GM04503 (cell line): ENCODE results near the gene STX10.

Source experiments
- DNase-seq: peaks from one replicate; pipeline ENCODE4 v3.0.0-alpha.2; 2012; ENCODE audit warnings: low read depth

Gene STX10

DNA sequence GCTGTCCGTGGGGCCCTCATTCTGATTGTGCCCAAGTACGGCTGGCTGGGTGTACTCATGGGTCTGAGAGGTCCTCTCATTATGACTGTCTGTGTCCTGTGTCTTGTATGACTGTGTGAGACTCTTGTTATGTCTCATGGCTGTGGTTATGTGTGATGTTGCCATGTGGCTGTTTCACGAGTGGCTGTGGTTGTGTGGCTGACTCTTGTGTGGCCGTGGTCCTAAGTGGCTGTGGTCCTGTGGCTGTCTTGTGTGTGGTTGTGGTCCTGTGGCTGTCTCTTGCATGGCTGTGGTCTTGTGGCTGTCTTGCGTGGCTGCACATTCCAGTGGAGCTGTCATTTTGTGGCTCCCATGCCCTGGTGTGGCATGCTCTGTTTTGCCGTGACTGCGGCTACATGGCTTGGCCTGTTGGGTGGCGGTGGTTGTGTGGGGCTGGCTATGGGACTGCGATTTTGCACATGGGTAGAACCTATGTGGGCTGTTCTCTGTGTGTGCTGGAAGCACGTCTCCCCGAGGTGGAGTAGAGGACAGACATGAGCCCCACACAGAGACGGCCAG lies 50.1 kb downstream of the STX10 start:
- no peak for DNase-seq

- no peak for DNase-seq
These were observed 50.8 kb downstream of the STX10 start for GRCh38 chr19:13099073-13099999.

DNA sequence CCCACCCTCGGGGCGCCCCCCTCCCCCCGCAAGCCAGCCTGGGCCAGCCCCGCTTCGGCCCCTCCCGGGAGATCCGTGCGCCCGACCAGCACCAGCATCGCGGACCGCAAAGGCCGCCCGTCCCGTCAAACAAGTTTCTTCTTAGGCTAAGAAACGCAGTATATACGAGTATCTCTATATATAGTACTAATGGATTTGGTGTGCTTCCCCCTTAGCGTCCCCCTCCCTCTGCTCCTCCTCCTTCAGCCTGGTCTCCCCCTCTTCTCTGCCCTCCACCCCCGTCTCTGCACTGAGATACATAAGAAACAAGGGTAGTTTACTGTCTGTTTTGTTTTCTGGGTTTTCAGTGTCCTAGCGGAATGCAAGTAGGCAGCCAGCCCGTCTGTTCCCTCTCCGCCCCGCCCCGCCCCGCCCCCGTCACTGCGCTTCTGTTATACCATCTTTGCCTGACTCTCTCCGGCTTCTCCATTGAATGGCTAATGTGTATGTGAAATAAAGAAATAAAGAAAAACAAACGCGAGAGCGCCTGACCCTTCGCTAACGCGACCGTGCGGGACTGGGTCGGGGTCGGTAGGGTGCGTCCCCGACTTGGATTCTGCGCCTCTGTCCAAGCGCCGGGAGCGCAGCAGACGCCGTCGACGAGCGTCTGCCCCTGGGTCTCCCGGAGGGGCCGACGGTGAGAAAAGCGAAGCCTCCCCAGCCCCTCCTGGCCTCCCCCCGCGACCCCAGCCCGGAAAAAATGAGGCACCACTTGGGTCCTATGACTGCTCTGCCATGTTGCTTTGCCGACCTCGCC lies 51.7 kb downstream of the STX10 start:
- DNase-seq = no peak

DNA sequence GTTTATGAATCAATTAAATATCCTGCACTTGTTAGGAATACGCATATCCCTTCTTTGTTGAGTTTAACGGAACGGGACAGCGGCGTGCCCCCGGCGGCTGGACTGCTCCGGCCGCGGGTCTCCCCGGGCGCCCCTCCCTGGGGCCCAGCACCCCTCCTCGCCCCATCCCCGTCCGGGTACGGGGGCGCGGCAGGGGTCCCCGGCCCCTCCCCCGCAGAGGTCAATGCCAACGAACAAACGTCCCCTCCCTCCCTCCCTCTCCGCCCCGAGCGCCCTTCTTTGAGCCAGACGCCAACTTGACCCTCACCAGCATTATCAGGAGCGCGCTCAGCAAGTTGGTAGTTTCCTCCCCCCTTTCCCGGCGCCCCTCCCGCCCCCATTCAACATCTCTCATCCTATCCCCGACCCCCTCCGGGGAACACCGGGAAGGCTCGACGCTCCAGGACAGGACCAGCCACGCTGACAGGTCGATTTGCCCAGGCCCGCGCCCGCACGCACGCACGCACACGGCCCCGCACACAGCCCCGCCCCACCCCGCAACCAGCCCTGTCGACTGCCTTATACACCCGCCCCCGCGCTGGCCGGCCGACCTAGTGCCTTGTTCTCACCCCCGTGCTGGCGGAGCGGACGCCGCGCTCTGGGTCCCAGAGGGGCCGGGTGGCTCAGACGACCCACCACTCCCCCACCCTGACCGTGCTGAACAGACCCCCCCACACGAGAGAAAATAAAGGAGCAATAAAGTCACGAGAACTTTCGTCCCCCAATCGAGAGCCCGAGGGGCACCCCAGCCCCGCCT lies 52.5 kb downstream of the STX10 start:
- no peak for DNase-seq

DNA sequence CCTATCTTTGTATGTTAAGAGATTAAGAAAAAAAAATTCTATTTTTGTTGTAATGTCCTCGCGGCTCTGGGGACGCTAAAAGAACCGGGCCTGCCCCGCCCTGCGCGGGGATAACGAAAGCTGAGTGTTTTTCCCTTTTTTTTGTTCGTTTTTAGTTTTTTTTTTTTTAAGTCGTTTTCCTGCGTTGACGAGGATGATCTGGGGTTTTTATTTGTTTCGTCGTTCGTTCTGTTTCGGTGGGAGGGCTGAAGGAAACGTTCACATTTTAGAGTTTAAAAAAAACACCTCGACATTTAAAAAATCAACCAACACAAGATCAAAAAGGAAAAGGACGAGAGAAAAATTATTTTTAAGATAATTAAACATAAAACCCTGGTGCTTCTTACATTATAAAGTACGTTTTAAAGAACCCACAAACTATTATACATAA lies 53.1 kb downstream of the STX10 start:
- no peak for DNase-seq

DNA sequence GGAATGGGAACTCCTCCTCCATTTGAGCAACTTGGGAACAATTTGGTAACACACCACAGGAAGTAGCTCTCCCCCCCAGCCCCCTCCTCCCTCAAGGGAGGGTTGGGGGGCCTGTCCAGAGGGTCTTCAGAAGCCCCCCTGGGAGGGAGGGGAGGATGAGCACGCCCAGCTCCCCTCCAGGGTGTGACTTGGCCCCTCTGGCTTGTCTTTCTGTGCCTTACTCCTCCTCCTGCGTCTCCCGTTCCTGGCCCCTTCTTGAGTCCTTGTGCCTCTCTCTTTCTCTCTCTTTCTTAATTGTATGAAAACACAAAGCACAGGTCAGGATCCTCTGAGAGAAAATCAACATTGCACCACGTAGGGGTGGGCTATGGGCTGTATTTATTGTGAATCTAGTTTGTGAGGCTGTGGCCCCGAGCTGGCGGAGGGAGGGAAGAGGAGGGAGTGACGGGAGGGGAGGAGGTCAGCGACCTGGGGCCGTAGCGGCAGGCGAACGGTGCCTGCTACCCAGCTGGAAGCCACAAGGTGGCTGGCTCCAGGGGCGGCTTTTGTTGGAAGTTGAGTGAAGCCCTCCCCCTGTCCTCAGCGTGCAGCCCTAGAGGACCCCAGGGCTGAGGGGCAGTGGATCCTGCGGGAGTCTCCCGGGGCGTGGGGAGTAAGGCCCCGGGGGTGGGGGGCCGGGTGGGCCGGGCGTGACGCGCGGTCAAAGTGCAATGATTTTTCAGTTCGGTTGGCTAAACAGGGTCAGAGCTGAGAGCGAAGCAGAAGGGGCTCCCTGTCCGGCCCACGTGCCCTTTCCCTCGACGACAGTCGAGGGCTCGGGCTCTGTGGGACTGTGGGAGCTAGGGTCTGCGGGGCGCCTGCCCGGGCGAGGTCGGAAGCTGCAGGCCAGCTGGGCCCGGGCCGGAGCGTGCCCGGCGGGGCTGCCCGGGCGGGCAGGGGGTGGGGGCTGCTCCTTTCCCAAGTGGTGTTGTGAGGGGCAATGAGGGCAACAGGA lies 53.9 kb downstream of the STX10 start:
- DNase-seq = no peak

DNA sequence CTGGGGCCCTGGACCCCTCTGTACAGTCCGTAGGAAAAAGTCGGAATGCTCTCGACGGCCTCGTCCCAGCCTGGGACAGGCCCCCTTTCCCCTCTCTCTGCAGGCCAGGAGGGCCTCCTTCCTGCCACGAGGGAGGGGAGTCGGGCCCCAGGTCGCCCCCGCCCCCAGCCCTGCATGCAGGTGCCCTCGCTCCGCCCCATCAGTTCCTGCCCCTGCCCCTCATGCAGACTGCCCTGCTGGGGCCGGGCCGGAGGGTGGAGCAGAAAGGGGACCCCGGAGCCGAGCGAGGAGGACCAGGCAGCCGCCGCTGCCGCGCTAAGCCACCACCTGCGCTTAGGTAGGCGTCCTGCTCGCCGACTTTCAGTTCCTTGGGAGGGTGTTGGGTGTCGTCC lies 54.8 kb downstream of the STX10 start:
- no peak for DNase-seq

DNA sequence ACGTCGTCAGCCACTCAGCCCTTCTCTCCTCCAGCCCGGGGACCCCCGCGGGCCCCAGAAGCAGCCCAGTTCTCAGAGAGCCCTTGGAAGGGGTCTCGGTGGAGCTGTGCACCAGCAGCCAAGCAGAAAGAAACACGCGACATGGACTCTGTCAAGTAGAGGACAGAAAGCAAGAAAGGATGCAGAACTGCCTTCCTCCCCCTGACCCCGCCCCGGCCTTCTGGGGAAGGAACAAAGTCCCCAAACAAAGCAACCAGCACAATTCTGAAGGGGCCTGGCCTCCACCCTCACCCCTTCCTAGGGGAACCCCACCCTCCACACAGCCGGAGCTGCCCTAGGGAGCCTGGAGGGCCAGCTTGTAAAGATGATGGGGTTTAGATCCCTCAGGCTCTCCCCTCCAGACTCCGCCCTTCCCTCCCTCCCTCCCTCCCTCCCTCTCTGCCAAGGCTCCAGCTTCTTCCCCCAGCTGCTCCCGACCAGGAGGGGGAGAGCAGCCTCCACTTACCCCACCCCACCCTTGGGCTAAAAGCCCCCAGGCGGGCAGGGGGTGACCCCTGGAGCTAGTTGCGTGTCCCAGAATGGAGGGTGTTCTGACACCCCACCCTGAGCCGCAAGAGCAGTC lies 55.3 kb downstream of the STX10 start:
- DNase-seq = no peak

DNA sequence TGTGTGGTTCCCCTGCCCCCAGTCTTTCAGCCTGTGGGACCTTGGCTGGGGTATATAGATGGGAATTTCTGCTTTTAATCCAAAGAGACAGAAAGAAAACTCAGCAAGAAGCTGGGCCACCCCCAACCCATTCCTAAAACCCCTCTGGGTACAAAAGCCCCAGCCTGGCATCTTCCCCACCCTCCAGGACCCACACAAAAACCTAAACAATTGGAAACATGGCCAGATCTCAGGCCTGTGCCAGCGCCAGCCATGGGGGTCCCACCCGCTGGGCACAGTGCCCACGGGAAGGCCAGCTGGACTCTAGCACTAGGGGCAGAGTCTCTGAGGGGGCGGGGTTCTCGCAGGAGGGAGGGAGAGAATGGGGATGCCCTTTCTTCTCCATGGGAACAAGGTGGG lies 56.1 kb downstream of the STX10 start:
- no peak for DNase-seq
